Mucosa of descending colon (tissue), 3 donors: ENCODE data around the gene ADRA2A. TPM values are rescaled to one million over a fixed set of nuclear protein-coding genes. Genes with fewer than 3 reads are reported as not detected.

Experiments
- ATAC-seq: fragments of 200-7000 bp; cut with Tn5 transposase; one replicate; pipeline ENCODE4 v1.9.1; 2020; ENCODE audit warnings: mild to moderate bottlenecking, moderate library complexity
- DNase-seq, 3 donors: peaks; one replicate each; pipeline ENCODE4 v3.0.0-alpha.2; 2020
- H3K36me3 ChIP-seq: fragments of 200-600 bp; one replicate; pipeline ENCODE4 v1.8.0; 2021; ENCODE audit warnings: low read depth, mild to moderate bottlenecking
- H3K4me1 ChIP-seq: fragments of 200-600 bp; one replicate; pipeline ENCODE4 v1.8.0; 2021; ENCODE audit warnings: low read depth, mild to moderate bottlenecking
- H3K4me3 ChIP-seq: fragments of 200-600 bp; one replicate; pipeline ENCODE4 v1.8.0; 2021; ENCODE audit warnings: mild to moderate bottlenecking
- H3K9me3 ChIP-seq: fragments of 200-600 bp; one replicate; pipeline ENCODE4 v1.8.0; 2021; ENCODE audit warnings: mild to moderate bottlenecking
- intact Hi-C, 2 donors: fragments of 100-400 bp; cut with DNase I in 1 of 2; cut with micrococcal nuclease in 1 of 2; formaldehyde crosslinking; loops; one replicate each; pipeline versions ENCODE4 v1.11.0 to v1.11.1; 2022; cut with DNase I, micrococcal nuclease
- total RNA-seq, 3 donors: library from RNA; stranded (reverse); fragmentation: NEBNext Ultra II Directional in 2 of 3; extraction: Animal tissue kit (Norgen Biotek cat#: 25700) in 2 of 3; gene quantifications; one replicate each; pipeline versions ENCODE4 v1.2.1 to v1.2.4, GENCODE V29; 2021 to 2023
- TF ChIP-seq, protein P1 (sequence below): fragments of 200-600 bp; IDR thresholded peaks from one replicate; pipeline ENCODE4 v1.8.0; 2022; ENCODE audit warnings: antibody characterized with exemption, mild to moderate bottlenecking
- donor health status: DM: no; HTN: no; CAD: no; lungs with moderate emphysema.
- donor health status: DM: no; HTN: no; CAD: no.
- donor health status: DM: no; HTN: yes; CAD: no.

Gene ADRA2A
- total RNA-seq, 3 donors from 2014 or later: 10.9 to 16.2 (median 12.8) TPM

DNA sequence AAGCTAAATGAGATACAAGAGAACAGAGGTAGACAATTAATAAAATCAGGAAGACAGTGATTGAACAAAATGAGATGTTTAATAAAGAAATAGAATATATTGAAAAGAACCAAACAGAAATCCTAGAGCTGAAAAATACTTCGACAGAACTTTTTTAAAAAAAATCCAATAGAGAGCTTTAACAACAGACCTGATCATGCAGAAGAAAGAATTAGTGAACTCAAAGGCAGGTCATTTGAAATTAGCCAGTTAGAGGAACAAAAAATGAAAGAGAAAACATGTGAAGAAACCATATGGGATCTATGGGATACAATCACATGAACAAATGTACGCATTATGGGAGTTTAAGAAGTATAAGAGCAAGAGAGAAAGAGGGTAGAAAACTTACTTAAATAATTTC lies 37.3 kb upstream of the ADRA2A start:
- Histone ChIP-seq H3K4me3 (no peak overlapping the region), H3K4me1 (no peaks in the 10 kb centered on the region), H3K36me3 (no peaks in the 10 kb centered on the region), H3K9me3 (peaks cover 9% of the 10 kb centered on the region)
- DNase-seq (no peak), ATAC-seq (no peak)
- TF ChIP-seq, protein P1, sequence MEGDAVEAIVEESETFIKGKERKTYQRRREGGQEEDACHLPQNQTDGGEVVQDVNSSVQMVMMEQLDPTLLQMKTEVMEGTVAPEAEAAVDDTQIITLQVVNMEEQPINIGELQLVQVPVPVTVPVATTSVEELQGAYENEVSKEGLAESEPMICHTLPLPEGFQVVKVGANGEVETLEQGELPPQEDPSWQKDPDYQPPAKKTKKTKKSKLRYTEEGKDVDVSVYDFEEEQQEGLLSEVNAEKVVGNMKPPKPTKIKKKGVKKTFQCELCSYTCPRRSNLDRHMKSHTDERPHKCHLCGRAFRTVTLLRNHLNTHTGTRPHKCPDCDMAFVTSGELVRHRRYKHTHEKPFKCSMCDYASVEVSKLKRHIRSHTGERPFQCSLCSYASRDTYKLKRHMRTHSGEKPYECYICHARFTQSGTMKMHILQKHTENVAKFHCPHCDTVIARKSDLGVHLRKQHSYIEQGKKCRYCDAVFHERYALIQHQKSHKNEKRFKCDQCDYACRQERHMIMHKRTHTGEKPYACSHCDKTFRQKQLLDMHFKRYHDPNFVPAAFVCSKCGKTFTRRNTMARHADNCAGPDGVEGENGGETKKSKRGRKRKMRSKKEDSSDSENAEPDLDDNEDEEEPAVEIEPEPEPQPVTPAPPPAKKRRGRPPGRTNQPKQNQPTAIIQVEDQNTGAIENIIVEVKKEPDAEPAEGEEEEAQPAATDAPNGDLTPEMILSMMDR: no peak
- intact Hi-C loops: no loop called here

DNA sequence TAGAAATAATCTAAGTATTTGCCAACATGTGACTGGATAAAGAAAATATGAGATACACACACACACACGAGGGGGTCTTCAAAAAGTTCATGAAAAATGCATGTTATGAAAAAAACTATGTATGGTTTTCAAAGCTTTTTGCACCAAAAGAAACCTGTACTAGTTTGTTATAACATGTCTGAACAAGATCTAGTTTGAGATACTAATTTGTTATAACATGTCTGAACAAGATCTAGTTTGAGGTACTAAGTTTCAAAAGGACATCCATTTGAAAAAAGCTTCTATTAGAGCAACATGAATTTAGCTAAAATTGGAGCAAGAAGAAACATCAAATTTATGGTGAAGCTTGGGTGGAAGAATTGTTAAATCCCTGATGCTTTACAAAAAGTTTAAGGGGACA lies 19.8 kb upstream of the ADRA2A start:
- no peak for ATAC-seq
- no peak overlapping the region for H3K4me3 ChIP-seq
- intact Hi-C loops: no loop called here

DNA sequence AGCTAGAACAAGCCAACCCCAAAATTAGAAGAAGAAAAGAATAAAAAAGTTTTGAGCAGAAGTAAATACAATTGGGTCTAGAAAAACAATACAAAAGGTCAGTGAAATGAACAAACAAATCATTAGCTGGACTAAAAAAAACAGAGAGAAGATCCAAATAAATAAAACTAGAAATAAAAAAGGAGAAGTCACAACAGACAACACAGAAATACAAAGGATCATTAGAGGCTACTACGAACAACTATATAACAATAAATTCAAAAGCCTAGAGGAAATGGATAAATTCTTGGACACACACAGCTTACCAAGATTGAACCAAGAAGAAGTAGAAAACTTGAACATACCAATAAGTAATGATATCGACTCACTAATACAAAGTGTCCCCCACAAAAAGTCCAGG lies 13.4 kb upstream of the ADRA2A start:
- no peaks in the 10 kb centered on the region for H3K36me3 ChIP-seq
- H3K4me1 ChIP-seq: no peaks in the 10 kb centered on the region
- no peak overlapping the region for H3K4me3 ChIP-seq
- TF ChIP-seq, protein P1: no peak
- H3K9me3 ChIP-seq: no peaks in the 10 kb centered on the region
- DNase-seq (no peak), ATAC-seq (no peak)
- intact Hi-C loops: no loop called here

More for the DNA sequence above, 19.8 kb upstream of the ADRA2A start:
- DNase-seq: no peak
- Histone ChIP-seq H3K9me3 (peaks cover 5% of the 10 kb centered on the region), H3K36me3 (no peaks in the 10 kb centered on the region), H3K4me1 (no peaks in the 10 kb centered on the region)
- TF ChIP-seq, protein P1: no peak

DNA sequence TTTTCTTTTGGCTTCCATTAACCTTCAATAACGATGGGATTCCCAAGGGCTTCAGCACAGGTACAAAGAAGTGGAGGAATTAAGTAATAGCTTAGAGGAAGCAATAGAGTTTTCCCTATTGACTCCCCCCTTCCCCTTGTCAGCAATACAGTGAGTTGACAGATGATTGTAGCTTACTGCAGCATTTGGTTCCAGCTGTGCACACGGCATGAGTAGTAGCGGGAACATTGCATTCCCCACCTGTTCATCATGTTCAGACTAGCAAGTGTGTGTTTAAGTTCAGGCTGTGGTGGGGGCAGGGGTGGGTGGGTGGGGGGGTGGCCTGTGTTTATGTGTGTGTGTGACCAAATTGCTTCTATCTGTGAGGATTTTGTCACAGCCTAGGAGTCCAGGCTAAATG lies 4.6 kb upstream of the ADRA2A start:
- intact Hi-C loops: no loop called here
- Histone ChIP-seq H3K4me1 (peaks cover 11% of the 10 kb centered on the region), H3K4me3 (no peak overlapping the region), H3K36me3 (no peaks in the 10 kb centered on the region), H3K9me3 (no peaks in the 10 kb centered on the region)
- ATAC-seq: no peak
- TF ChIP-seq, protein P1: no peak
- DNase-seq: no peak

DNA sequence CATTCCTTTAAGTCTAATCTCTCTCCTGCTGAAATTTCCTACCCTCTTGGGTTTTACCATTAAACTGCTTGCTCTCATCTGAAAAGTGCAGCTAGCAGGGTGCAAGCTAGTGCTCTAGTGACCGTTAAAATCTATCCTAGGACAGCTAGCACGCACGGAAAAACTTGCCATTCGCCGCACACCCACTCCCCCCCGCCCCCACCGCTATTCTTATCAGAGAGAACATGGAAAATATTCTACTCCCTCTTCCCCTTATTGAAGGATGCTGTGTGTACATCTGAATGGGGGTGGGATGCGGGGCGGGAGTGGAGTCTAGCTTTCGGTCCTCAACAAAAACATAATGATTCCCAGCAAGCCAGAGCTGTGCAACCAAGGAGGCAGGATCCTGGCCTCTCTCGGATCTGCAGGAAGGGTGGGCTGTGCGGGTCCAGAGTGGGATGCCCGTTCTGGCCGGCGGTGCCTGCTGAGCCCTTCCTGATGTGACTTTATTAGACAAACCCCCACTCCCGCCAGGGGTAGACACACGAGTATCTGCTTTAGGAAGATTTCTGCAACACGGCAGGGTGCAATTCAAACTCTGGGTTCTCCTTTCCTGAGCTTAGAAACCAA lies 1.1 kb upstream of the ADRA2A start:
- peaks cover 22% of the 10 kb centered on the region for H3K4me1 ChIP-seq
- H3K36me3 ChIP-seq: no peaks in the 10 kb centered on the region
- TF ChIP-seq, protein P1: no peak
- H3K4me3 ChIP-seq: no peak overlapping the region
- H3K9me3 ChIP-seq: no peaks in the 10 kb centered on the region
- intact Hi-C loops: loop anchor here in 1 of 2 donors (5.0 kb wide), 2 partner anchors 132 to 522 kb away; no protein-coding TSS in a partner anchor
- DNase-seq: no peak
- ATAC-seq: no peak
